Myocyte (in vitro differentiated cells): ENCODE measurements around the gene SMG6. TPM values are rescaled to one million over a fixed set of nuclear protein-coding genes. Genes with fewer than 3 reads are reported as not detected.

Experiments used
- DNase-seq: peaks from one replicate; pipeline ENCODE4 v3.0.0-alpha.2; 2012; ENCODE audit warnings: low read depth
- polyA plus RNA-seq: library from polyadenylated mRNA; unstranded; fragments of >200 nt; gene quantifications from one replicate; pipeline ENCODE4 v1.2.1, GENCODE V29; 2012; ENCODE audit warnings: missing spikeins
- total RNA-seq: library from RNA; depleted of rRNA; stranded (reverse); fragments of >200 nt; gene quantifications from 2 replicates; pipeline ENCODE4 v1.2.3, GENCODE V29; 2014

Gene SMG6
- total RNA-seq = 22.9 and 25.2 TPM in 2 replicates
- 35.3 TPM for polyA plus RNA-seq

DNA sequence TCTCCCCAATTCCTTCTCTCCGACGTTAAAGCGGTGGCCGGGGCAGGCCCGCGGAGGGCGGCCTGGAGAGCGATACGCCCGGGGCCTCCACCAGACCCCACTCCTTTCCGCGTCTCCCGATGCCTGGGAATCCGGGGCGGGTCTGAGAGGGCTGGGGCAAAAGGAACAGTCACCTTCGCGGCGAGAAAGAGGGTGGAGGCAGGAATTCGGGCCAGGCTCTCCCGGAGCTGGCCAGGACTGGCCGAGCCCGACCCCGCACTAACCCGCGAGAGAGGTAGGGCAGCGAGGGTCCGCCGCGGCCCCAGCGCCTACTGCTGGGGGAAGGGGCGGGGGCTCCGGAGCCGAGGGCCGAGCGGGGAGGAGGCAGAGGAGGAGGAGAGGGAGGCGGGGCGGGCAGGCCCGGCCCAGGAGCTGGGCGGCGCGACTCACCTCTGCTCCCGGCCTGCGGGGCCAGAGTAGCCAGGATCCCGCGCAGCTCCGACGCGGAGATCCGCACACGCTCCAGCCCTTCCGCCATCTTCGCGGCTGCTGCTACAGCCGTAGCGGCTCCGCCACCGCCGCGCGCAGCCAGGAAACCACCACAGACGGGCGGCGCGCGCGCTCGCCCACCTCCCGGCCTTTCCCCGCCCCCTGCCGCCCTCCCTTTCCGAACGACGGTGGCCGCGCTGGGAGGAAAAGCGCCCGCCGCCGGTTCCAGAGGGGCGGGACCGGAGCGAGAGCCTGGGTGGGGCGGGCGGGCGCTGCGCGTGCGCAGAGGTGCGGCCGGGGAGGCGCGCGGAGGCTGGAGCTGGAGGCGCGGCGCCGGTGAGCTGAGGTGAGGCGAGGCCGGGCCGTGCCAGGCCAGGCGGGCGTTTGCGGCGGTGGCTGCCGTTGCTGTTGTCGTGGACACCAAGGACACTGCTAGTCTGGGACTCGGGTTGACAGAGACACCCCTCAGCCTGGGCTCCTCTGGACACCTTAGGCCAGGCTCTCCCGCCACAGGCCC lies at the start of gene SMG6, which contains the start of gene SRR:
Gene SMG6 (minus strand): TSS at position 582 of the 985 bp plus-strand sequence. CDS start 65 bp downstream, at position 517.
Gene SRR (plus strand): TSS at position 747 of the 985 bp plus-strand sequence. CDS start 11,611 bp downstream, outside the sequence.
- peak; percentile 93 for DNase-seq

DNA sequence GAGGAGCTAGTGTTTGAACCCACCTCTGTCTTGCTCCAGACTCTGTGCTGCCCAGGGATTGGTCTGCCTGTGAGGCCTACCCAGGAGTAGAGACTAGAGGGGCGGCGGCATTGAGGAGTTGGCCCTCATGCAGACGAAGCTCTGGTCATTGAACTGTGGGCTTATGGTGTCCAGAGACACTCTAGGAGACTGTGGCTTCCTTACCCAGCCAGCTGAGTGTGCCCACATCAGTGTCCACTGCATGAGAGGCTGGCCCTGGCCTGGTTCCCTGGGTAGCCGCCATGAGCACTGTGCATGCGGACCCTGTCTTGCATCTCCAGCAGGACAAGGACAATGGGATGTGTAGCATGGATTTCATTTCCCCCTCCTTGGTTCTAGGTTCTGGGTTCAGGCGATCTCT lies 47.7 kb upstream of the SMG6 start:
- no peak for DNase-seq

DNA sequence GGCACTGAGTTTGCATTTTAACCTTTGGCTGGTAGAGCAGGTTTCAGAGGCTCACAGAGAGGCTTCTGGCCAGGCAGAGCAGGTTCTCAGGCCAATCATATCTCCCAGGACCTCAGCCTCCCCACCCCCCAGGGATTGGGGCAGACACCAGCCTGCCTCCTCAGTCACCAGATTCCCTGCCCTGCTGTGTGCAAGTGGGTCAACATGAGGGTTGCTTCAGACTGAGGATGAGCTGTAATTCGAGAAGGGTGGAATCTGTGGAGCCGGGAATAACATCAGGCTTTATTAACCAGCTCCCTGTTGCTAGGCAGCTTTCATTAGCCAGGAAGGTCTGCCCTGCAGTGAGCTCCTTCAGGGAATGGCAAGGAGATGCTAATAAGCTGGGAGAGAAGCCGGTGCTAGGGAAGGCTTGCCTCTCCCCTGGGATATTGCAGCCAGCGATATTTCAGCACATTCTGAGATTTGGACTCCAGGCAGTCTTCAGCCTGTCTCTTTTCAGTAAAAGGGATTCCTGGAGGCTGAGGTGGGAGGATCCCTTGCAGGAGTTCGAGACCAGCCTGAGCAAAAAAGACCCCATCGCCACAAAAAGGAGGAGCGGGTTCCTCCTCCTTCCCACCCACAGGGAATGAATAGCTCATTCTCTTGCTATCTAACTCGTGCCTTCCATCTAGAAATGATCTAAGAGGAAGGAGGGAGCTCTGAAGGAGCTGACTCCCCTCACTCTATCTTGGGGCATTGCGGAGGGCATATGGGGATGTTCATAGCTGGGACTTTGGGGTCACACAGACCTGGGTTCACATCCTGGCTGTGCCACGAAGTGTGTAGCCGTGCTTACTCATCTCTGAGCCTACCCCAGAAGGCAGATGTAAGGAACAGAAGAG lies 44.5 kb upstream of the SMG6 start:
- DNase-seq = peak; percentile 96

DNA sequence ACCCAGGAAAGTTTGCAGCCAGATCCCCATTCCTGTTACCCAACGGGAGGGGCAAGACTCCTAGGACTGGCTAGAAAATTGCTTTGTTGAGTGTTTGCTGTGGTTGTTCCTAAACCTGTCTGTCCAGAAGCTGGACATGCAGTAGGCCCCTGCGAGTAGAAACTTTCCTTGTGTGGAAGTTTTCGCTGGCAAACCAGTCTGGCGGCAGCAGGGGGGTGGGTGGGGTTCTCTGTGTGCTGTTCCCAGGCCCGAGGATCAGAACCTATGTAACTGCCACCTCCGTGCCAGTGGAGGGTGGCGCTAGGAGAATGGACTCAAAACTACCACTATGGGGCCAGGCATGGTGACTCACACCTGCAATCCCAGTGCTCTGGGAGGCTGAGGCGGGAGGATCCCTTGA lies 42.9 kb upstream of the SMG6 start:
- no peak for DNase-seq

GRCh38 chr17:2344528-2344927 lies 40.9 kb upstream of the SMG6 start:
- DNase-seq = no peak

- DNase-seq = no peak
These were observed 39.8 kb upstream of the SMG6 start for GRCh38 chr17:2343421-2343820.

DNA sequence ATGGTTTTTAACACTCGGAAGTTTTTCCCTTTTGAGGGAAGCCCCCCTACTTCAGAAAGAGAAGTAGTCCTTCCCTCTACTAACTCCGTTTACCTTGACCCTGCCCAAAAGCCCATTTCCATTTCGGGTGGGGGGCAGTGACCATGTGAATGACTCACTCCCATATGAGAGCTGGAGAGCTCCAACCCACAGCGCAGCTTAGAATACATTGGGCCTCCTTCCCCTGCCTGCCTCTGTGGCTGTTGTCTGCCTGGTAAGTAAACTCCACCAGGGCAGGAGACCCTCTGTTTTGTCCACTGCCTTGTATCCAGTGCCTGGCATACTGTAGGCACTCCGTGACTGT lies 34.7 kb upstream of the SMG6 start:
- DNase-seq = peak; percentile 32

- DNase-seq = peak; percentile 64
These were observed 34.1 kb upstream of the SMG6 start for GRCh38 chr17:2337544-2338314.

DNA sequence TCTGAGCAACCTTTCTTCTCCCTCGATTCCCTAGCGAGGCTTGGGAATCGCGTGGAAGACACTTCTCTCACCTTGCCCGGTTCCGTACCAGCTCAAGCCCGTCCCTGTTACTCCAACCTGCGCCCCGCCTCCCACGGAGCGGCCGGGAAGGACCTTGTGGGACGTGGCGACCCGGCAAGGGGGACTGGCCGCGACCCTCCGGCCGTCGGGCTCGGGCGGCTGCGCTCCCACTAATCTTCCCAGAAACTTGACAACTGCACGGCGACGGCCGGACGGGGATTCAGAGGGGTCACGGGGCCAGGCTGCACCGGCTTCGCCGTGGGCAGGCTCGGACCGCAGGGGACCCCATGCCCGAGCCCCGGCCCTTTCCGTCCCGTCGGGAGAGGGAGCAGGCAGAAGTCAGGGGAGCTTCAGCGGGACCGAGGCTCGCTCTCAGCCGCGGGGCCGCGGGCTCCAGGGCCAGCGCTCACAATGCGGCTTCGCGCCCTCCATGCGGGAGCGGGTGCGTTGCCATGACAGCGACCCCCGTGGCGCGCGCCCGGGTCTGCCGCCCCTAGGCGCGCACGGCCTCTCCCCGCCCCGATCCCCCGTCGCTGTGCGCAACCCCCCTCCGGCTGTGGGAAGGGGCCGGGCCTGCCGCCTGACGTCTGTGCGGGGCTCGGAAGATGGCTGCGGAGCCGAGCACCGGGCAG lies 33.4 kb upstream of the SMG6 start, which contains the start of gene SGSM2:
Gene SGSM2 (plus strand): TSS at position 650 of the 692 bp plus-strand sequence. CDS start 188 bp downstream, outside the sequence.
- peak; percentile 63 for DNase-seq

- peak; percentile 93 for DNase-seq
These were observed 32.7 kb upstream of the SMG6 start, which contains the start of gene TSR1 for GRCh38 chr17:2336215-2336851. Gene TSR1 (minus strand): TSS chr17:2336457. CDS start chr17:2336427, 30 bp downstream.

- peak; percentile 71 for DNase-seq
These were observed 32.2 kb upstream of the SMG6 start for GRCh38 chr17:2335726-2336214.

DNA sequence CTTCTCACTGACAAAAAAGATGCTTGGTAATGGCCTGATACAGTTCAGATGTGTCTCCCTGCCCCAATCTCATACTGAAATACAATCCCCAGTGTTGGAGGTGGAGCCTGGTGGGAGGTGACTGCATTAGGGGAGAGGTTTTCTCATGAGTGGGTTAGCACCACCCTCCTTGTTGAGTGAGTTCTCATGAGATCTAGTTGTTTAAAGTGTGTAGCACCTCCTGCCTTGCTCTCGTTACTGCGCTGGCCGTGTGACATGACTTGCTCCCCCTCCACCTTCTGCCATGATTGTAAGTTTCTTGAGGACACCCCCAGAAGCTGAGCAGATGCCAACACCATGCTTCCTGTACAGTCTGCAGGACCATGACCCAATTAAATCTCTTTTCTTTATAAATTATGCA lies 27.7 kb upstream of the SMG6 start:
- DNase-seq = no peak

- DNase-seq = no peak
These were observed 20.2 kb upstream of the SMG6 start for GRCh38 chr17:2323629-2324314.

DNA sequence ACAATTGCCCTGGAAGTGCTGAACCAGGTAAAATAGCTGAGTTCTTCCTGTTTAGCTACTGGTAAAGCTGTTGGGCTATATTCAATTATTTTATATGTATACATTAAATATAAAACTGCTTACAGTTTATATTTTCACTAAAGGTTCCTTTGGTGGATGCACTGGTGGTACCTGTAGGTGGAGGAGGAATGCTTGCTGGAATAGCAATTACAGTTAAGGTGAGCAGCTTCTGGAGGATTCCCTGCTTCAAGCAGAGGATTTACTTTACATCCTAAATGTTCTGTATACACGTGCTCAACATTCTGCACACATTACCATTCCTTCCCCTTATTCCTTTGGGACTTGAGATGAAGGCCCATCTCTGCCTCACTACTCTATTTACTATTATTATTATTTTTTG lies 17.8 kb upstream of the SMG6 start:
- DNase-seq = no peak

- DNase-seq = no peak
These were observed 15.5 kb upstream of the SMG6 start for GRCh38 chr17:2319051-2319450.

- no peak for DNase-seq
These were observed 14.2 kb upstream of the SMG6 start for GRCh38 chr17:2317796-2318195.

GRCh38 chr17:2316916-2317205 lies 13.3 kb upstream of the SMG6 start:
- peak; percentile 41 for DNase-seq

DNA sequence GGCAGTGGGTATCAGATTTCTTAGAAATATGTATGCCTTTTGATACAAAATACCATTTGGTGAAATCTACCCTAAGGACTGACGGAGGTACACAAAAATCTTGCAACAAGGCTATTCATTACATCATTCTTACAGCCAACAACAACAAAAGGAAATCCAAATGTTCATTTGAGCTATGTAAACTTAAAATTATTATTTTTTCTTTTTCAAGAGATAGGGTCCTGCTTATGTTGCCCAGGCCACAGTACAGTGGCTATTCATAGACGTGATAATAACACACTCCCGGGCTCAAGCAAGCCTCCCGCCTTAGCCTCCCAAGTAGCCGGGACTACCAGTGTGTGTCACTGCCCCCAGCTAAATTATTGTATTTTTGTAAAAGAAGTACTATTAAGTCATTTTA lies 9.2 kb upstream of the SMG6 start:
- no peak for DNase-seq
